Neural cell (in vitro differentiated cells): ENCODE measurements around the gene NPLOC4. TPM values are rescaled to one million over a fixed set of nuclear protein-coding genes. Genes with fewer than 3 reads are reported as not detected.

Source experiments
- H2AFZ ChIP-seq: fragments of 200-600, 300-800 bp; sonication (generic), shearing (Covaris generic); 2 replicates; pipeline ENCODE4 v1.6.0; 2014; ENCODE audit warnings: low read depth, mild to moderate bottlenecking, antibody characterized with exemption, low read length, moderate library complexity
- H3F3A ChIP-seq: fragments of 200-600 bp; shearing (Covaris generic); 2 replicates; pipeline ENCODE4 v1.6.1; 2016; ENCODE audit warnings: mild to moderate bottlenecking, moderate library complexity, mixed read lengths, antibody characterized with exemption, low read length; ENCODE audit not compliant: insufficient read depth, poor library complexity, severe bottlenecking
- H3K27ac ChIP-seq: fragments of 200-600, 300-800 bp; sonication (generic), shearing (Covaris generic); 2 replicates; pipeline ENCODE4 v1.5.1; 2014; ENCODE audit warnings: mild to moderate bottlenecking, low read length, moderate library complexity
- H3K27me3 ChIP-seq: fragments of 300-800, 200-600 bp; sonication (generic), shearing (Covaris generic); 2 replicates; pipeline ENCODE4 v1.6.0; 2014; ENCODE audit warnings: mild to moderate bottlenecking, low read depth, low read length, moderate library complexity; ENCODE audit not compliant: insufficient read depth
- H3K36me3 ChIP-seq: fragments of 300-800, 200-600 bp; sonication (generic), shearing (Covaris generic); 2 replicates; pipeline ENCODE4 v1.5.1; 2014; ENCODE audit warnings: mild to moderate bottlenecking, antibody characterized with exemption, low read length, moderate library complexity; ENCODE audit not compliant: insufficient read depth
- H3K4me2 ChIP-seq: fragments of 300-800, 200-600 bp; sonication (generic), shearing (Covaris generic); 2 replicates; pipeline ENCODE4 v1.6.0; 2014; ENCODE audit warnings: mild to moderate bottlenecking, low read length
- H3K4me3 ChIP-seq: fragments of 300-800, 200-600 bp; sonication (generic), shearing (Covaris generic); 2 replicates; pipeline ENCODE4 v1.5.1; 2014; ENCODE audit warnings: mild to moderate bottlenecking, low read length, moderate library complexity
- H3K79me2 ChIP-seq: fragments of 200-600 bp; shearing (Covaris generic); replicated peaks from 2 replicates; pipeline ENCODE4 v1.6.0; 2014; ENCODE audit warnings: mild to moderate bottlenecking, low read length, moderate library complexity; ENCODE audit not compliant: insufficient read depth
- H3K9ac ChIP-seq: fragments of 300-800, 200-600 bp; sonication (generic), shearing (Covaris generic); 2 replicates; pipeline ENCODE4 v1.6.1; 2016; ENCODE audit warnings: mild to moderate bottlenecking, low read length, mixed read lengths
- H3K9me2 ChIP-seq: fragments of 200-600 bp; shearing (Covaris generic); 2 replicates; pipeline ENCODE4 v1.6.1; 2016; ENCODE audit warnings: mild to moderate bottlenecking, low read length, mixed read lengths; ENCODE audit not compliant: insufficient read depth
- H3K9me3 ChIP-seq: fragments of 200-600, 300-800 bp; sonication (generic), shearing (Covaris generic); 2 replicates; pipeline ENCODE4 v1.6.1; 2016; ENCODE audit warnings: mild to moderate bottlenecking, mixed run types, low read length, moderate library complexity, mixed read lengths
- H4K20me1 ChIP-seq: fragments of 200-600 bp; shearing (Covaris generic); 2 replicates; pipeline ENCODE4 v1.6.1; 2016; ENCODE audit warnings: mild to moderate bottlenecking, mixed run types; ENCODE audit not compliant: insufficient read depth
- EP300 ChIP-seq: fragments of 450-650 bp; conservative IDR thresholded peaks from 2 replicates; pipeline ENCODE4 v1.6.1; 2014; ENCODE audit warnings: antibody characterized with exemption, mild to moderate bottlenecking, moderate library complexity; ENCODE audit not compliant: poor library complexity, severe bottlenecking
- EZH2 ChIP-seq: fragments of 200-600, 300-800 bp; shearing (Covaris generic), sonication (generic); IDR thresholded peaks from 2 replicates; pipeline ENCODE4 v1.6.1; 2014; ENCODE audit warnings: antibody characterized with exemption, low read length, borderline replicate concordance, mild to moderate bottlenecking; ENCODE audit not compliant: insufficient read depth, poor library complexity, severe bottlenecking
- MXI1 ChIP-seq: fragments of 450-650 bp; conservative IDR thresholded peaks from 2 replicates; pipeline ENCODE4 v1.6.1; 2014; ENCODE audit warnings: antibody characterized with exemption, mild to moderate bottlenecking; ENCODE audit not compliant: poor library complexity, severe bottlenecking
- POLR2AphosphoS5 ChIP-seq: IDR thresholded peaks from 2 replicates; pipeline ENCODE4 v1.6.1; 2012
- RAD21 ChIP-seq: fragments of 450-650 bp; conservative IDR thresholded peaks from 2 replicates; pipeline ENCODE4 v1.6.1; 2014; ENCODE audit warnings: antibody characterized with exemption, mild to moderate bottlenecking, moderate library complexity
- SMC3 ChIP-seq: fragments of 450-650 bp; conservative IDR thresholded peaks from 2 replicates; pipeline ENCODE4 v1.6.1; 2014; ENCODE audit warnings: antibody characterized with exemption, mild to moderate bottlenecking, moderate library complexity; ENCODE audit not compliant: poor library complexity
- TAF1 ChIP-seq: IDR thresholded peaks from 2 replicates; pipeline ENCODE4 v1.6.1; 2012; ENCODE audit warnings: low read depth
- polyA plus RNA-seq: library from polyadenylated mRNA; depleted of rRNA; stranded (reverse); fragments of >200 nt; gene quantifications from 2 replicates; pipeline ENCODE4 v1.2.3, GENCODE V29; 2014
- TF ChIP-seq, protein P1 (sequence below): IDR thresholded peaks from 2 replicates; pipeline ENCODE4 v1.6.1; 2012; ENCODE audit warnings: borderline replicate concordance
- TF ChIP-seq, protein P2 (sequence below): fragments of 450-650 bp; IDR thresholded peaks from 2 replicates; pipeline ENCODE4 v1.5.1; 2014; ENCODE audit warnings: antibody characterized with exemption, mild to moderate bottlenecking, moderate library complexity; ENCODE audit not compliant: poor library complexity, severe bottlenecking

NPLOC4 gene
- polyA plus RNA-seq, 1 donor from 2014 or later: 32.3 TPM

DNA sequence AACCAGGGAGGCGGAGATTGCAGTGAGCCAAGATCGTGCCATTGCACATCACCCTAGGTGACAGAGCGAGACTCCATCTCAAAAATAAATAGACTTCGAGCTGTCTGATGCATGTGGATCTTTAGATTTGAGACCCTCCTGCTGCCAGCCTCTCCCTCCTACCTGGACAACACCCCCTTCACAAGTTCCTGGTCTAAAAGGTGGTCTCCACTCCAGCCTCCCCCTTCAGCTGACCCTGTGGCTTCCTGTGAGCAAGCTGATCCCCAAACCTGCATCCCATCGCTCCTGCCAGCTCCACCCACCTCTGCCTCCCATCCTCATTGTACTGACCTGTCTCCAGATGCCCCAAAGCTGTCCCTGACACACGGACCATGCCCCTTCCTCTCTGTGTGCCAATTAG, 57.6 kb downstream of the NPLOC4 start:
- H3K4me3 ChIP-seq: no peak overlapping the region
- no peak overlapping the region for H3K9ac ChIP-seq
- TF ChIP-seq, protein P1, sequence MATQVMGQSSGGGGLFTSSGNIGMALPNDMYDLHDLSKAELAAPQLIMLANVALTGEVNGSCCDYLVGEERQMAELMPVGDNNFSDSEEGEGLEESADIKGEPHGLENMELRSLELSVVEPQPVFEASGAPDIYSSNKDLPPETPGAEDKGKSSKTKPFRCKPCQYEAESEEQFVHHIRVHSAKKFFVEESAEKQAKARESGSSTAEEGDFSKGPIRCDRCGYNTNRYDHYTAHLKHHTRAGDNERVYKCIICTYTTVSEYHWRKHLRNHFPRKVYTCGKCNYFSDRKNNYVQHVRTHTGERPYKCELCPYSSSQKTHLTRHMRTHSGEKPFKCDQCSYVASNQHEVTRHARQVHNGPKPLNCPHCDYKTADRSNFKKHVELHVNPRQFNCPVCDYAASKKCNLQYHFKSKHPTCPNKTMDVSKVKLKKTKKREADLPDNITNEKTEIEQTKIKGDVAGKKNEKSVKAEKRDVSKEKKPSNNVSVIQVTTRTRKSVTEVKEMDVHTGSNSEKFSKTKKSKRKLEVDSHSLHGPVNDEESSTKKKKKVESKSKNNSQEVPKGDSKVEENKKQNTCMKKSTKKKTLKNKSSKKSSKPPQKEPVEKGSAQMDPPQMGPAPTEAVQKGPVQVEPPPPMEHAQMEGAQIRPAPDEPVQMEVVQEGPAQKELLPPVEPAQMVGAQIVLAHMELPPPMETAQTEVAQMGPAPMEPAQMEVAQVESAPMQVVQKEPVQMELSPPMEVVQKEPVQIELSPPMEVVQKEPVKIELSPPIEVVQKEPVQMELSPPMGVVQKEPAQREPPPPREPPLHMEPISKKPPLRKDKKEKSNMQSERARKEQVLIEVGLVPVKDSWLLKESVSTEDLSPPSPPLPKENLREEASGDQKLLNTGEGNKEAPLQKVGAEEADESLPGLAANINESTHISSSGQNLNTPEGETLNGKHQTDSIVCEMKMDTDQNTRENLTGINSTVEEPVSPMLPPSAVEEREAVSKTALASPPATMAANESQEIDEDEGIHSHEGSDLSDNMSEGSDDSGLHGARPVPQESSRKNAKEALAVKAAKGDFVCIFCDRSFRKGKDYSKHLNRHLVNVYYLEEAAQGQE: no peak
- TF ChIP-seq RAD21 (no peak), POLR2AphosphoS5 (no peak), EZH2 (no peak), MXI1 (no peak), TAF1 (no peak), EP300 (no peak)
- TF ChIP-seq, protein P2, sequence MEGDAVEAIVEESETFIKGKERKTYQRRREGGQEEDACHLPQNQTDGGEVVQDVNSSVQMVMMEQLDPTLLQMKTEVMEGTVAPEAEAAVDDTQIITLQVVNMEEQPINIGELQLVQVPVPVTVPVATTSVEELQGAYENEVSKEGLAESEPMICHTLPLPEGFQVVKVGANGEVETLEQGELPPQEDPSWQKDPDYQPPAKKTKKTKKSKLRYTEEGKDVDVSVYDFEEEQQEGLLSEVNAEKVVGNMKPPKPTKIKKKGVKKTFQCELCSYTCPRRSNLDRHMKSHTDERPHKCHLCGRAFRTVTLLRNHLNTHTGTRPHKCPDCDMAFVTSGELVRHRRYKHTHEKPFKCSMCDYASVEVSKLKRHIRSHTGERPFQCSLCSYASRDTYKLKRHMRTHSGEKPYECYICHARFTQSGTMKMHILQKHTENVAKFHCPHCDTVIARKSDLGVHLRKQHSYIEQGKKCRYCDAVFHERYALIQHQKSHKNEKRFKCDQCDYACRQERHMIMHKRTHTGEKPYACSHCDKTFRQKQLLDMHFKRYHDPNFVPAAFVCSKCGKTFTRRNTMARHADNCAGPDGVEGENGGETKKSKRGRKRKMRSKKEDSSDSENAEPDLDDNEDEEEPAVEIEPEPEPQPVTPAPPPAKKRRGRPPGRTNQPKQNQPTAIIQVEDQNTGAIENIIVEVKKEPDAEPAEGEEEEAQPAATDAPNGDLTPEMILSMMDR: no peak
- H4K20me1 ChIP-seq: no peaks in the 10 kb centered on the region
- H3K79me2 ChIP-seq: no peaks in the 10 kb centered on the region
- no peak overlapping the region for H3K4me2 ChIP-seq
- no peaks in the 10 kb centered on the region for H3K9me2 ChIP-seq
- no peak overlapping the region for H2AFZ ChIP-seq
- peaks cover 2% of the 10 kb centered on the region for H3K36me3 ChIP-seq
- no peak overlapping the region for H3K27ac ChIP-seq
- H3K27me3 ChIP-seq: no peaks in the 10 kb centered on the region
- no peaks in the 10 kb centered on the region for H3K9me3 ChIP-seq
- H3F3A ChIP-seq: no peaks in the 10 kb centered on the region

DNA sequence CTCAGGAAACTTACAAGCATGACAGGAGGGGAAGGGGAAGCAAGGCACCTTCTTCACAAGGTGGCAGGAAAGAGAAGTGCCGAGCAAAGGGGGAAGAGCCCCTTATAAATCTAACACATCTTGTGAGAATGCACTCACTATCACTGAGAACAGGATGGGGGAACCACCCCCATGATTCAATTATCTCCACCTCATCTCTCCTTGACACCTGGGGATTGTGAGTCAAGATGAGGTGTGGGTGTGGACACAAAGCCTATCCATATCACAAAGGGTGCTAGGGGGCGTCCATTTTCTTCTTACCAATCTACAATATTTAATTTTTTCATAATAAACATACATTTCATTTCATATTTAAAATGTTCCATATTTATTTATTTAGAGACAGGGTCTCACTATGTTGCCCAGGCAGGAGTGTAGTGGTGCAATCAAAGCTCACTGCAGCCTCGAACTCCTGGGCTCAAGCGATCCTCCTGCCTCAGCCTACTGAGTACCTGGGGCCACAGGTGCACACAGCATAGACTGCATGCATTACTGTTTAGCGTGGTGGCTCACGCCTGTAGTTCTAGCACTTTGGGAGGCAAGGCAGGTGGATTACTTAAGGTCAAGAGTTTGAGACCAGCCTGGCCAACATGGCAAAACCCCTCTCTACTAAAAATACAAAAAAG, 58.2 kb downstream of the NPLOC4 start:
- Histone ChIP-seq H3K36me3 (no peaks in the 10 kb centered on the region), H3K27me3 (no peaks in the 10 kb centered on the region), H3K9me2 (no peaks in the 10 kb centered on the region), H4K20me1 (no peaks in the 10 kb centered on the region), H3K27ac (no peak overlapping the region), H3K4me2 (no peak overlapping the region), H3K4me3 (no peak overlapping the region), H3K9me3 (no peaks in the 10 kb centered on the region), H3K79me2 (no peaks in the 10 kb centered on the region), H3K9ac (no peak overlapping the region), H3F3A (no peaks in the 10 kb centered on the region), H2AFZ (no peak overlapping the region)
- TF ChIP-seq, protein P1: no peak
- no peak for TF ChIP-seq SMC3
- TF ChIP-seq, protein P2: no peak
- no peak for TF ChIP-seq EZH2
- no peak for TF ChIP-seq RAD21
- TF ChIP-seq EP300: no peak
- TF ChIP-seq TAF1: no peak
- TF ChIP-seq POLR2AphosphoS5: no peak
- no peak for TF ChIP-seq MXI1
